GM12874 (cell line): ENCODE measurements around the gene HTR3B.

Experiments used
- CTCF ChIP-seq: IDR thresholded peaks from 2 replicates; pipeline ENCODE4 v1.5.1; 2011; ENCODE audit warnings: low read depth, mild to moderate bottlenecking, control low read depth, low read length, moderate library complexity; ENCODE audit not compliant: insufficient read depth

The HTR3B gene

DNA sequence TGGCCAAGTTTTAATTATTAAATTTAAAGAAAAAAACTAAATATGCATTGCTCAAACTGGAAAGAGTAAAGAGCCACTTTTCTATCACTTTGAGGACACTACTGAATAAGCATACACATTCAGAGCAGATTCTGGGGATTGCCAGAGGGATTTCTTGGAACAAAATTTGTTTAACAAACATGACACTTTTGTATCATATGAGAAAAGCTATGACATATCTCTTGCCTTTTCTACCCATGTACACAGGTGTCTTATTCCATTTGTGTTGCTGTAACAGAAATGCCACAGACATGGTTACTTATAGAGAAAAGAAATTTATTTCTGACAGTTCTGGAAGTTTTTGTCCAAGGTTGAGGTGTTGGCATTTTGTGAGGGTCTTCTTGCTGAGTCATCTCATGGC is 15.7 kb upstream of the HTR3B start:
- TF ChIP-seq CTCF: no peak

- no peak for TF ChIP-seq CTCF
Measured at GRCh38 chr11:113894421-113894996, 10.1 kb upstream of the HTR3B start.

DNA sequence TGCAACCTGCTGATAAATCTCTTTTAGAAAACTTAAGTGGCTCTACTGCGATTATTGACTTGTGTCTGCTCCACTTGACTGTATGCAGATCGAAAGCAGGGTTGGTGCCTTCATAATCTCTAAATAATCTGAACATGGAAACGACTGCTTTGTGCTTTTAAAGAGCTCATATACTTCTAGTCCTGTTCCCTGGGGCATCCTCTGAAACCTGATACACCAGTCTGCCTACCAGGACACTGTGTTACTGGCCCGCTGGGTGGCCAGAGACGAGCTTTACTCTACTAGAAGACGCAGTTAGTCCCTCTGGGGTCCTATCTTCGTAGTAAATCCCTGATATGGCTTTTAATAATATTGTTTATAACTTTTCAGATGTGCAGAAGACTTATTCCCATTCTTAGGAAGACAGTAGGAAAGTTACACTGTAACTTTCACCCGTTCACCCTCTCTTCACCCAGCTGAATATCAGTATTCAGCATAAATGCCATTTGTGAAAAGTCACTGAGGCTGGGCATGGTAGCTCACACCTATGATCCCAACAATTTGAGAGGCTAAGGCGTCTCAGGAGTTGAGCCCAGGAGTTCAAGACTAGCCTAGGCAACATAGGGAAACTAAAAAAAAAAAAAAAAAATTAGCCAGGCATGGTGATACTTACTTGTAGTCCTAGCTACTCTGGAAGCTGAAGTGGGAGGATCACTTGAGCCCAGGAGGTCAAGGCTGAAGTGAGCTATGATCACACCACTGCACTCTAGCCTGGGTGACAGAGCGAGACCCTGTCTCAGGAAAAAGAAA is 9.0 kb upstream of the HTR3B start:
- no peak for TF ChIP-seq CTCF

DNA sequence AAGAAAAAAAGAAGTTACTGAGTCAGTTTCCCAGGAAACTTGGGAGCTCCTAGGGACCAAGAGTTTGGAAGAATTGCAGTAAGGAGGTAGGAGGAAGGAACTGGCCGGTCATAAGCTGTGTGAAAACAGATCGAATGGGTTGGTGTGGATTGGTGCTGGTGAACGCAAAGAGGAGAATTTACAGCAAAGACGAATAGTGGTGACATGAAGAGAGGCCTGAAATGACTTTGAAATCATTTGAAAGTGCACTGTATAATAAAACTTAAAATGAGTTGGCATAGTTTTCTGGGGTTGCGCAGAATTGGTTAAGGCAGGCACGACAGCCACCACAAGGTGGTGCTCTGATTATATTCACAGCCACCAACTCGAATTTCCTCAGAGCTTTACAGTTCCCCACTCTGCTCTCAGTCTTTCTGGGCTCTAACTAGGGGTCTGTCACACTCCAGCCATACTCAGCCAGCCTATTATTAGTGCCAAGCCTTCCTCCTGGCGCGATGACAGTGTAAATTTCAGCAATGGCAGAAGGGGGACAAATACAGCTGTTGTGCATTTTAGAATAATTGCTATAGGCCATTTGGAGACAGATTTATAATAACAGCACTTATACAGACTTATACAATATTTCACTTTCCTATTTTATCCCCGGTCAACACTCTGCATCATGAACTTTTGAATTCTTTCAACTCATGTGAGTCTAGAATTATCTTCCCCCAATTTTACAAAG is 8.3 kb upstream of the HTR3B start:
- peak; percentile 70 for TF ChIP-seq CTCF

- TF ChIP-seq CTCF: no peak
Measured at GRCh38 chr11:113901141-113901540, 3.5 kb upstream of the HTR3B start.

GRCh38 chr11:113906038-113906437 is 1.4 kb downstream of the HTR3B start:
- no peak for TF ChIP-seq CTCF

DNA sequence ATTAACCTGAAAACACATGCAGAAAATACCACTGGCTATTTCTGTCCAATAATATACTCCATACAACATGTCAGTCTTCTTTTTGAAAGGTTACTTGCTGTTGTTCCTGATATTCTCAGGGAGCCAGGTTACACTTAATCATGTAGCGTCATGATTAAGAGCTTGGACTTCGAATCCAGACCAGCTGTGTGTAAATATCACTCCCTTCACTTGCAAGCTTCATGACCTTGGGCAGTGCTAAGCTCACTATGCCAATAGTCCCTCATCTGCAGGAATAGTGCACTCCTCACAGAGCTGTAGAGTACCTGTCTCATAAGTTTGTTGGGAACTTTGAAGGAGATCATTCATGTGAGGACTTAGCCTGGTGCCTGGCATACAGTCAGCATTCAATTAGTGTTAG is 1.9 kb downstream of the HTR3B start:
- TF ChIP-seq CTCF: no peak
